NCI-H2227 treated with DMSO at 0.1 percent for 48 hours (cell line): Measurements from ENCODE around the gene VSIG10L2.
"Not testable (repeated sequence)": the region's sequence is repeated elsewhere in the genome, so short reads cannot be mapped to it uniquely, and the experiment has no call there.

Experiments used
- DNase-seq: peaks from one replicate; lab custom pipeline; 2025; lab: John Stamatoyannopoulos, UW

VSIG10L2 gene

GRCh38 chr11:125967515-125967914 is 21.7 kb downstream of the VSIG10L2 start:
- DNase-seq, result no peak

- no peak for DNase-seq
Observed at GRCh38 chr11:125968354-125968753, 22.5 kb downstream of the VSIG10L2 start.

- no peak for DNase-seq
Observed at GRCh38 chr11:125971618-125972017, 25.8 kb downstream of the VSIG10L2 start.

- DNase-seq, result no peak
Observed at GRCh38 chr11:125974284-125974683, 28.4 kb downstream of the VSIG10L2 start.

- DNase-seq, result no peak
Observed at GRCh38 chr11:125975634-125976033, 29.8 kb downstream of the VSIG10L2 start.

GRCh38 chr11:125976156-125976555 is 30.3 kb downstream of the VSIG10L2 start:
- no peak for DNase-seq

GRCh38 chr11:125977333-125977732 is 31.5 kb downstream of the VSIG10L2 start:
- no peak for DNase-seq

GRCh38 chr11:125978181-125978716 is 32.4 kb downstream of the VSIG10L2 start:
- DNase-seq, result no peak

GRCh38 chr11:125978778-125979407 is 33.0 kb downstream of the VSIG10L2 start:
- no peak for DNase-seq

GRCh38 chr11:125979511-125979910 is 33.7 kb downstream of the VSIG10L2 start:
- no peak for DNase-seq

- no peak for DNase-seq
Observed at GRCh38 chr11:125980436-125980835, 34.6 kb downstream of the VSIG10L2 start.

GRCh38 chr11:125982348-125982730 is 36.5 kb downstream of the VSIG10L2 start:
- no peak for DNase-seq

- not testable (repeated sequence) for DNase-seq
Observed at GRCh38 chr11:125985956-125986355, 40.1 kb downstream of the VSIG10L2 start.

- peak; percentile 4 for DNase-seq
Observed at GRCh38 chr11:125987066-125987641, 41.3 kb downstream of the VSIG10L2 start.

- DNase-seq, result no peak
Observed at GRCh38 chr11:125990244-125990643, 44.4 kb downstream of the VSIG10L2 start.

- DNase-seq, result no peak
Observed at GRCh38 chr11:125992893-125993292, 47.0 kb downstream of the VSIG10L2 start.

- DNase-seq, result no peak
Observed at GRCh38 chr11:125994509-125994908, 48.7 kb downstream of the VSIG10L2 start.

- no peak for DNase-seq
Observed at GRCh38 chr11:125995313-125995712, 49.5 kb downstream of the VSIG10L2 start.

- no peak for DNase-seq
Observed at GRCh38 chr11:125998267-125998666, 52.4 kb downstream of the VSIG10L2 start.

- DNase-seq, result no peak
Observed at GRCh38 chr11:125999234-125999880, 53.5 kb downstream of the VSIG10L2 start.

- no peak for DNase-seq
Observed at GRCh38 chr11:126002181-126002580, 56.3 kb downstream of the VSIG10L2 start.
